ENCODE data around the gene FOXP1. TPM values are rescaled to one million over a fixed set of nuclear protein-coding genes. Genes with fewer than 3 reads are reported as not detected.

FOXP1 gene
- total and polyA plus RNA-seq, 2 of the 13 experiments (the other 11 are each of a cell fraction or from before 2014, with no cell fraction given) = 40.4 to 59.0 TPM

DNA sequence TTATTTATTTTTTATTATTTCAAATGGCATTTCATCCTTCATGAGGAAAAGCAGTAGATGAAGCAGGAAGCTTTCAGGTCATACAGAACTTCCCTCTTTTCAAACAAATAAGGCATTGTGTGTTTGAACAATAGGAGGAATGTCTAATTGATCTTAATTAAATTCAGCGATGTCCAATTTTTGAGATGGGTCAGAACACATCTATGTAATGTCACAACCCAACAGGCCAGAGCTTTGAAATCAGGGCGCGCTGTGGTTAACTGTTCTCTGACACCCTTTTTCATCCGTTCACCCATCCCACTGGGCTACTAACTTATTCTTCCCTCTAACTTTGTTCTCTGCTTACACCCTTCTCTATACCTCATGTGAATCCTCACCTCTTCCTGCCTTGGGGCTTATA lies 510.5 kb downstream of the FOXP1 start:
- Histone ChIP-seq H4K20me1 (ENCODE audit: insufficient read depth, low read length) (no peaks in the 10 kb centered on the region), H3K9me3 (ENCODE audit: low read length) (no peaks in the 10 kb centered on the region), H2AFZ (ENCODE audit: low read length) (no peak overlapping the region), H3K36me3 (replicated peaks in 1 of 2; ENCODE audit: control insufficient read depth in 1 of 2, insufficient read depth in 2 of 2, low read length in 2 of 2) (no peaks in the 10 kb centered on the region), H3K27ac (ENCODE audit: extremely low read length, insufficient read depth, low read length) (no peak overlapping the region), H3K9ac (ENCODE audit: insufficient read depth, low read depth, low read length) (no peak overlapping the region), H3K4me2 (ENCODE audit: low read depth, low read length) (no peak overlapping the region), H3K4me3 (replicated peaks in 1 of 3; ENCODE audit: insufficient read depth in 1 of 3, low read depth in 2 of 3, low read length in 3 of 3) (no peak overlapping the region), H3K79me2 (ENCODE audit: insufficient read depth, low read length) (peaks cover 7% of the 10 kb centered on the region), H3K4me1 (ENCODE audit: insufficient read depth, low read length) (peaks cover 43% of the 10 kb centered on the region), H3K27me3 (ENCODE audit: control insufficient read depth in 1 of 2, insufficient read depth in 2 of 2, low read length in 2 of 2) (no peaks in the 10 kb centered on the region)
- TF ChIP-seq NCOA2 (CRISPR knock-in tag; IDR thresholded peaks at IDR 0.05) (no peak), RFX5 (IDR thresholded peaks at IDR 0.05; ENCODE audit: low read depth, low read length) (no peak), ATF1 (CRISPR knock-in tag; IDR thresholded peaks at IDR 0.05) (no peak), ZSCAN30 (CRISPR knock-in tag; IDR thresholded peaks at IDR 0.05) (no peak), ZNF816 (CRISPR knock-in tag; IDR thresholded peaks at IDR 0.05; ENCODE audit: borderline replicate concordance) (no peak)
- TF ChIP-seq, protein P1, sequence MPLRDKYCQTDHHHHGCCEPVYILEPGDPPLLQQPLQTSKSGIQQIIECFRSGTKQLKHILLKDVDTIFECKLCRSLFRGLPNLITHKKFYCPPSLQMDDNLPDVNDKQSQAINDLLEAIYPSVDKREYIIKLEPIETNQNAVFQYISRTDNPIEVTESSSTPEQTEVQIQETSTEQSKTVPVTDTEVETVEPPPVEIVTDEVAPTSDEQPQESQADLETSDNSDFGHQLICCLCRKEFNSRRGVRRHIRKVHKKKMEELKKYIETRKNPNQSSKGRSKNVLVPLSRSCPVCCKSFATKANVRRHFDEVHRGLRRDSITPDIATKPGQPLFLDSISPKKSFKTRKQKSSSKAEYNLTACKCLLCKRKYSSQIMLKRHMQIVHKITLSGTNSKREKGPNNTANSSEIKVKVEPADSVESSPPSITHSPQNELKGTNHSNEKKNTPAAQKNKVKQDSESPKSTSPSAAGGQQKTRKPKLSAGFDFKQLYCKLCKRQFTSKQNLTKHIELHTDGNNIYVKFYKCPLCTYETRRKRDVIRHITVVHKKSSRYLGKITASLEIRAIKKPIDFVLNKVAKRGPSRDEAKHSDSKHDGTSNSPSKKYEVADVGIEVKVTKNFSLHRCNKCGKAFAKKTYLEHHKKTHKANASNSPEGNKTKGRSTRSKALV (CRISPR knock-in tag; IDR thresholded peaks at IDR 0.05) = no peak
- TF ChIP-seq, protein P2, sequence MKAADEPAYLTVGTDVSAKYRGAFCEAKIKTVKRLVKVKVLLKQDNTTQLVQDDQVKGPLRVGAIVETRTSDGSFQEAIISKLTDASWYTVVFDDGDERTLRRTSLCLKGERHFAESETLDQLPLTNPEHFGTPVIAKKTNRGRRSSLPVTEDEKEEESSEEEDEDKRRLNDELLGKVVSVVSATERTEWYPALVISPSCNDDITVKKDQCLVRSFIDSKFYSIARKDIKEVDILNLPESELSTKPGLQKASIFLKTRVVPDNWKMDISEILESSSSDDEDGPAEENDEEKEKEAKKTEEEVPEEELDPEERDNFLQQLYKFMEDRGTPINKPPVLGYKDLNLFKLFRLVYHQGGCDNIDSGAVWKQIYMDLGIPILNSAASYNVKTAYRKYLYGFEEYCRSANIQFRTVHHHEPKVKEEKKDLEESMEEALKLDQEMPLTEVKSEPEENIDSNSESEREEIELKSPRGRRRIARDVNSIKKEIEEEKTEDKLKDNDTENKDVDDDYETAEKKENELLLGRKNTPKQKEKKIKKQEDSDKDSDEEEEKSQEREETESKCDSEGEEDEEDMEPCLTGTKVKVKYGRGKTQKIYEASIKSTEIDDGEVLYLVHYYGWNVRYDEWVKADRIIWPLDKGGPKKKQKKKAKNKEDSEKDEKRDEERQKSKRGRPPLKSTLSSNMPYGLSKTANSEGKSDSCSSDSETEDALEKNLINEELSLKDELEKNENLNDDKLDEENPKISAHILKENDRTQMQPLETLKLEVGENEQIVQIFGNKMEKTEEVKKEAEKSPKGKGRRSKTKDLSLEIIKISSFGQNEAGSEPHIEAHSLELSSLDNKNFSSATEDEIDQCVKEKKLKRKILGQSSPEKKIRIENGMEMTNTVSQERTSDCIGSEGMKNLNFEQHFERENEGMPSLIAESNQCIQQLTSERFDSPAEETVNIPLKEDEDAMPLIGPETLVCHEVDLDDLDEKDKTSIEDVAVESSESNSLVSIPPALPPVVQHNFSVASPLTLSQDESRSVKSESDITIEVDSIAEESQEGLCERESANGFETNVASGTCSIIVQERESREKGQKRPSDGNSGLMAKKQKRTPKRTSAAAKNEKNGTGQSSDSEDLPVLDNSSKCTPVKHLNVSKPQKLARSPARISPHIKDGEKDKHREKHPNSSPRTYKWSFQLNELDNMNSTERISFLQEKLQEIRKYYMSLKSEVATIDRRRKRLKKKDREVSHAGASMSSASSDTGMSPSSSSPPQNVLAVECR (CRISPR knock-in tag; IDR thresholded peaks at IDR 0.05; ENCODE audit: borderline replicate concordance) = no peak
- CTCF ChIA-PET (ENCODE audit: low intra/inter-chr PET ratio, low total read pairs) = no interaction called here
- ATAC-seq (no peak), DNase-seq (ENCODE audit: low spot score) (no peak), FAIRE-seq (no peak)
- in situ Hi-C loops (cut with HindIII; ENCODE audit: extremely low pct_ligation_motif_present, low pct_unique_long_range_greater_than_20kb) = no loop called here
- 96% methylated on average over 4 of the region's 4 CpGs for WGBS (ENCODE audit: low lambda C conversion rate)
- intact Hi-C loops (cut with micrococcal nuclease; ENCODE audit: unreplicated experiment) = no loop called here
- POLR2A ChIA-PET = no interaction called here
- BruUV-seq (replicated peaks) = no TSS peak
